B cell (primary cell): ENCODE data around the gene PRR33. TPM values are rescaled to one million over a fixed set of nuclear protein-coding genes. Genes with fewer than 3 reads are reported as not detected.

Experiments
- ATAC-seq: fragments of 200-7000 bp; cut with Tn5 transposase; one replicate; pipeline ENCODE4 v1.10.0; 2021; ENCODE audit warnings: low read depth, mild to moderate bottlenecking, moderate number of reproducible peaks, moderate library complexity
- CTCF ChIA-PET: fragments of 350-600 bp; sonication (Branson Sonifier 250); formaldehyde crosslinking; loops from one replicate; lab custom pipeline; 2021; ENCODE audit warnings: antibody characterized with exemption, inconsistent platforms; lab: Charles Lee
- POLR2A ChIA-PET: fragments of 350-600 bp; sonication (Branson Sonifier 250); formaldehyde crosslinking; loops from one replicate; lab custom pipeline; 2021; ENCODE audit warnings: antibody characterized with exemption; lab: Charles Lee
- DNase-seq: peaks from one replicate; pipeline ENCODE4 v3.0.0; 2013
- H2AFZ ChIP-seq: 2 replicates; pipeline ENCODE4 v1.6.1; 2012; ENCODE audit warnings: mild to moderate bottlenecking, low read depth, low read length; ENCODE audit not compliant: insufficient read depth, poor library complexity, severe bottlenecking
- H3K27ac ChIP-seq, 2 donors: 1 replicate in 1 of 2; 2 replicates in 1 of 2; pipeline ENCODE4 v1.5.1; 2012 to 2013; ENCODE audit warnings: low read length in 2 of 2, mild to moderate bottlenecking in 2 of 2, moderate library complexity in 1 of 2
- H3K27me3 ChIP-seq, 4 experiments: fragments of 200-600 bp in 1 of 4; sonication (generic) in 1 of 4; replicated peaks in 1 of 4; 1 replicate in 2 of 4; 2 replicates in 2 of 4; pipeline versions ENCODE4 v1.6.1 to v1.7.0; 2013 to 2016; ENCODE audit warnings: low read length in 3 of 4, mild to moderate bottlenecking in 2 of 4, mixed read lengths in 1 of 4, moderate library complexity in 1 of 4; ENCODE audit not compliant: insufficient read depth in 4 of 4, control insufficient read depth in 3 of 4; ENCODE audit errors: control extremely low read depth in 1 of 4
- H3K36me3 ChIP-seq, 2 experiments: replicated peaks in 1 of 2; 1 replicate in 1 of 2; 2 replicates in 1 of 2; pipeline versions ENCODE4 v1.6.1 to v1.7.1; 2013; ENCODE audit warnings: low read length in 1 of 2; ENCODE audit not compliant: insufficient read depth in 2 of 2, control insufficient read depth in 1 of 2; ENCODE audit errors: control extremely low read depth in 1 of 2, extremely low read depth in 1 of 2
- H3K4me1 ChIP-seq, 2 donors: fragments of 200-600 bp in 1 of 2; sonication (generic) in 1 of 2; 1 replicate in 1 of 2; 2 replicates in 1 of 2; pipeline versions ENCODE4 v1.5.1 to v1.6.1; 2013 to 2017; ENCODE audit warnings: low read length in 2 of 2; ENCODE audit not compliant: control insufficient read depth in 2 of 2, insufficient read depth in 2 of 2
- H3K4me2 ChIP-seq: replicated peaks from 2 replicates; pipeline ENCODE3; 2012; ENCODE audit warnings: mild to moderate bottlenecking, low read depth, low read length; ENCODE audit not compliant: poor library complexity, severe bottlenecking
- H3K4me3 ChIP-seq, 5 experiments: fragments of 200-600 bp in 1 of 5; sonication (generic) in 1 of 5; 1 replicate in 3 of 5; 2 replicates in 2 of 5; pipeline versions ENCODE4 v1.5.1 to v1.7.0; 2011 to 2016; ENCODE audit warnings: low read length in 4 of 5, mild to moderate bottlenecking in 4 of 5, low read depth in 2 of 5, control low read depth in 1 of 5, moderate library complexity in 1 of 5; ENCODE audit not compliant: insufficient read depth in 1 of 5; ENCODE audit errors: control extremely low read depth in 1 of 5, extremely low read depth in 1 of 5
- H3K79me2 ChIP-seq: fragments of 200-600 bp; sonication (generic); one replicate; pipeline ENCODE4 v1.6.0; 2016; ENCODE audit warnings: low read length; ENCODE audit not compliant: control insufficient read depth, insufficient read depth
- H3K9ac ChIP-seq: fragments of 200-600 bp; sonication (generic); 2 replicates; pipeline ENCODE4 v1.6.1; 2017; ENCODE audit warnings: mild to moderate bottlenecking, low read length, moderate library complexity
- H3K9me3 ChIP-seq, 3 donors: one replicate each; pipeline versions ENCODE4 v1.6.1 to v1.7.1; 2013; ENCODE audit warnings: low read length in 2 of 3; ENCODE audit not compliant: control insufficient read depth in 2 of 3, insufficient read depth in 1 of 3; ENCODE audit errors: control extremely low read depth in 1 of 3
- H4K20me1 ChIP-seq: 2 replicates; pipeline ENCODE4 v1.6.0; 2012; ENCODE audit warnings: mild to moderate bottlenecking, low read length; ENCODE audit not compliant: insufficient read depth, control insufficient read depth, poor library complexity, severe bottlenecking
- H3K27ac Mint-ChIP-seq: one replicate; pipeline ENCODE4 v1.8.0; 2021; ENCODE audit warnings: mixed read lengths
- H3K27me3 Mint-ChIP-seq: one replicate; pipeline ENCODE4 v1.8.0; 2021; ENCODE audit warnings: mixed read lengths
- H3K4me1 Mint-ChIP-seq: one replicate; pipeline ENCODE4 v1.8.0; 2021; ENCODE audit warnings: mixed read lengths
- H3K4me3 Mint-ChIP-seq: one replicate; pipeline ENCODE4 v1.8.0; 2021; ENCODE audit warnings: mixed read lengths
- H3K9me3 Mint-ChIP-seq: one replicate; pipeline ENCODE4 v1.8.0; 2022; ENCODE audit warnings: mixed read lengths; ENCODE audit not compliant: insufficient read depth
- EZH2 ChIP-seq: IDR thresholded peaks from 2 replicates; pipeline ENCODE4 v1.6.1; 2012; ENCODE audit warnings: borderline replicate concordance, low read depth, mild to moderate bottlenecking, moderate library complexity, low read length; ENCODE audit not compliant: insufficient read depth, poor library complexity, severe bottlenecking
- WGBS: methylation state at CpG from one replicate; pipeline ENCODE4 v1.1.5; 2013; ENCODE audit warnings: missing lambda C conversion rate; ENCODE audit not compliant: insufficient coverage; 5-methylcytosine and 5-hydroxymethylcytosine counted together
- intact Hi-C: fragments of 100-400 bp; cut with micrococcal nuclease; formaldehyde crosslinking; loops from one replicate; pipeline ENCODE4 v1.10.0; 2022
- polyA plus RNA-seq: library from polyadenylated mRNA; depleted of rRNA; stranded (reverse); fragments of >200 nt; gene quantifications from 2 replicates; pipeline ENCODE4 v1.2.3, GENCODE V29; 2012
- total RNA-seq, 2 donors: library from RNA; stranded (reverse); fragments of 120-200 nt in 1 of 2; gene quantifications; 1 replicate in 1 of 2; 2 replicates in 1 of 2; pipeline versions ENCODE4 v1.2.3 to v1.2.4, GENCODE V29; 2013 to 2022
- TF ChIP-seq, protein P1 (sequence below): fragments of 200-600 bp; IDR thresholded peaks from one replicate; pipeline ENCODE4 v1.8.0; 2022; ENCODE audit warnings: antibody characterized with exemption, mild to moderate bottlenecking

Gene PRR33
- total and polyA plus RNA-seq, 2 donors (not counting 1 experiment from before 2014, with no cell fraction given) = not detected

DNA sequence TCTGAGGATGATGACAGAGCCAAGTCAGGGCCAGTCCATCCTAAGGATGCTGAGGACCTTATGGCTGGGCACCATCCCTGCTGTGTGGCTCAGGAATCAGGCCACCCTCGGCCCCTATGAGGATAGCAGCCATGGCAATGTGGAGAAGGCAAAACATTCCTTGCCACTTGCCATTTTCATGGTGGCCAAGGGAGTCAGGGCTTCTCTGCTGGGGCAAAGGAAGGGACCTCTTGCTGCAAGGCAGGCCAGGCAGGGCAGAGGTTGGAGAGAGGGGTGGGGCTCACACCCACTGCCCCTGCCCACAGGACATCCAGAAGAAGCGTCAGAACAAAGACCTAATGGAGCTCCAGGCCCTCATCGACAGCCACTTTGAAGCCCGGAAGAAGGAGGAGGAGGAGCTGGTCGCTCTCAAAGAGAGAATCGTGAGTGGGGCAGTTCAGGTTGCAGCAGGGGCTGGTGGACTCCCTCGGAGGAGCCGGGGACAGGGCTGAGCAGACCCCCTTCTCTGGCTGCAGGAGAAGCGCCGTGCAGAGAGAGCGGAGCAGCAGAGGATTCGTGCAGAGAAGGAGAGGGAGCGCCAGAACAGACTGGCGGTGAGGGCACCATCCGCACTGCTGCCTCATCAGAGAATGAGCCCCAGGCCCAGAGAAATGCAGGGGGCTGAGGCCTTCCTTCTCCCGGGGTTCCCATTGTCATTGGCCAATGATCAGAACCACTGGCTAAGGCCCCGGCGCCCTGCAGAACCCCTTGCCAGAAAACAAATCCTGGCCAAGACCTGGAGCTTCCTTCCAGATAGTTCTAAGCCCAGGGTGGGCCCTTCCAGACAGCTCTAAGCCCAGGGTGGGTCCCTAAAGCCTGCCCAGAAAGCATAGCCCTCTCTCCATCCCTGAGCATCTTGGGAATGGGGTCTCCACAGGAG lies 42.0 kb upstream of the PRR33 start:
- Mint-ChIP-seq H3K27me3 (peaks cover 25% of the 10 kb centered on the region), H3K9me3 (no peaks in the 10 kb centered on the region), H3K27ac (no peak overlapping the region), H3K4me3 (no peak overlapping the region), H3K4me1 (no peaks in the 10 kb centered on the region)
- no peak for TF ChIP-seq EZH2
- TF ChIP-seq, protein P1, sequence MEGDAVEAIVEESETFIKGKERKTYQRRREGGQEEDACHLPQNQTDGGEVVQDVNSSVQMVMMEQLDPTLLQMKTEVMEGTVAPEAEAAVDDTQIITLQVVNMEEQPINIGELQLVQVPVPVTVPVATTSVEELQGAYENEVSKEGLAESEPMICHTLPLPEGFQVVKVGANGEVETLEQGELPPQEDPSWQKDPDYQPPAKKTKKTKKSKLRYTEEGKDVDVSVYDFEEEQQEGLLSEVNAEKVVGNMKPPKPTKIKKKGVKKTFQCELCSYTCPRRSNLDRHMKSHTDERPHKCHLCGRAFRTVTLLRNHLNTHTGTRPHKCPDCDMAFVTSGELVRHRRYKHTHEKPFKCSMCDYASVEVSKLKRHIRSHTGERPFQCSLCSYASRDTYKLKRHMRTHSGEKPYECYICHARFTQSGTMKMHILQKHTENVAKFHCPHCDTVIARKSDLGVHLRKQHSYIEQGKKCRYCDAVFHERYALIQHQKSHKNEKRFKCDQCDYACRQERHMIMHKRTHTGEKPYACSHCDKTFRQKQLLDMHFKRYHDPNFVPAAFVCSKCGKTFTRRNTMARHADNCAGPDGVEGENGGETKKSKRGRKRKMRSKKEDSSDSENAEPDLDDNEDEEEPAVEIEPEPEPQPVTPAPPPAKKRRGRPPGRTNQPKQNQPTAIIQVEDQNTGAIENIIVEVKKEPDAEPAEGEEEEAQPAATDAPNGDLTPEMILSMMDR = no peak
- ChIA-PET CTCF (interaction anchor here (1.0 to 1.4 kb wide), 3 partner anchors 51 to 240 kb away, joined by 3 read pairs; no protein-coding TSS in a partner anchor), POLR2A (no interaction called here)
- no peaks in the 10 kb centered on the region for H4K20me1 ChIP-seq
- no peak overlapping the region for H3K27ac ChIP-seq
- H2AFZ ChIP-seq = no peak overlapping the region
- WGBS = 93% methylated on average over 18 of the region's 18 CpGs
- H3K36me3 ChIP-seq = no peaks in the 10 kb centered on the region
- ATAC-seq (no peak), DNase-seq (no peak)
- no peaks in the 10 kb centered on the region for H3K79me2 ChIP-seq
- H3K4me2 ChIP-seq = no peak overlapping the region
- intact Hi-C loops = no loop called here
- H3K9ac ChIP-seq = no peak overlapping the region
- no peak overlapping the region for H3K4me3 ChIP-seq
- H3K4me1 ChIP-seq = no peaks in the 10 kb centered on the region
- no peaks in the 10 kb centered on the region for H3K9me3 ChIP-seq
- peaks cover 0 to 9% (median 2%) of the 10 kb centered on the region in 4 experiments for H3K27me3 ChIP-seq

DNA sequence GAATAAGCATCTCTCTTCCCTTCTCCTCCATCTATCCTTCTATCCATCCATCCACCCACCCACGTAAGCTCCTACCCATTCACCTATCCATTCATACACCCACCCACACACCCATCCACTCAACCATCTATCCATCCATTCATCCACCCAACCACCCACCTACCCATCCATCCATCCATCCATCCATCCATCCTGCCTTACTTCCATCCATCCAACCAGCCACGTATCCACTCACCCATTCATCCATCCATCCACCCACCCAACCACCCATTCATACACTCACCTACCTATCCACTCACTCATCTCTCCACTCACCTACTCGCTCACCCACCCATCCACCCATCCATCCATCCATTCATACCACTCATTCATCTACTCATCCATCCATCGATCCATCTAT lies 41.0 kb upstream of the PRR33 start:
- H3K36me3 ChIP-seq = no peaks in the 10 kb centered on the region
- TF ChIP-seq EZH2 = no peak
- TF ChIP-seq, protein P1 = no peak
- no peaks in the 10 kb centered on the region for H3K9me3 Mint-ChIP-seq
- H3K9ac ChIP-seq = no peak overlapping the region
- no peak for ATAC-seq
- H3K27me3 ChIP-seq = peaks cover 0 to 14% (median 2%) of the 10 kb centered on the region in 4 experiments
- H3K4me3 ChIP-seq = no peak overlapping the region
- POLR2A ChIA-PET = no interaction called here
- DNase-seq = no peak
- no peaks in the 10 kb centered on the region for H3K4me1 ChIP-seq
- peaks cover 25% of the 10 kb centered on the region for H3K27me3 Mint-ChIP-seq
- CTCF ChIA-PET = interaction anchor here (0.7 to 1.4 kb wide), 2 partner anchors 50 to 104 kb away, joined by 3 read pairs; no protein-coding TSS in a partner anchor
- intact Hi-C loops = no loop called here
- H3K27ac ChIP-seq = no peak overlapping the region
- H2AFZ ChIP-seq = no peak overlapping the region
- H4K20me1 ChIP-seq = no peaks in the 10 kb centered on the region
- H3K27ac Mint-ChIP-seq = no peak overlapping the region
- H3K4me3 Mint-ChIP-seq = no peak overlapping the region
- no peaks in the 10 kb centered on the region for H3K4me1 Mint-ChIP-seq
- H3K79me2 ChIP-seq = no peaks in the 10 kb centered on the region
- H3K4me2 ChIP-seq = no peak overlapping the region
- no peaks in the 10 kb centered on the region for H3K9me3 ChIP-seq
- 98% methylated on average over 3 of the region's 4 CpGs for WGBS
